NCI-H128 (cell line): ENCODE measurements around the gene IL10RA.
"Not testable (repeated sequence)": the region's sequence is repeated elsewhere in the genome, so short reads cannot be mapped to it uniquely, and the experiment has no call there.

Source experiments
- DNase-seq: peaks from one replicate; lab custom pipeline; 2025; ENCODE audit not compliant: unreplicated experiment; lab: John Stamatoyannopoulos, UW

Gene IL10RA

DNA sequence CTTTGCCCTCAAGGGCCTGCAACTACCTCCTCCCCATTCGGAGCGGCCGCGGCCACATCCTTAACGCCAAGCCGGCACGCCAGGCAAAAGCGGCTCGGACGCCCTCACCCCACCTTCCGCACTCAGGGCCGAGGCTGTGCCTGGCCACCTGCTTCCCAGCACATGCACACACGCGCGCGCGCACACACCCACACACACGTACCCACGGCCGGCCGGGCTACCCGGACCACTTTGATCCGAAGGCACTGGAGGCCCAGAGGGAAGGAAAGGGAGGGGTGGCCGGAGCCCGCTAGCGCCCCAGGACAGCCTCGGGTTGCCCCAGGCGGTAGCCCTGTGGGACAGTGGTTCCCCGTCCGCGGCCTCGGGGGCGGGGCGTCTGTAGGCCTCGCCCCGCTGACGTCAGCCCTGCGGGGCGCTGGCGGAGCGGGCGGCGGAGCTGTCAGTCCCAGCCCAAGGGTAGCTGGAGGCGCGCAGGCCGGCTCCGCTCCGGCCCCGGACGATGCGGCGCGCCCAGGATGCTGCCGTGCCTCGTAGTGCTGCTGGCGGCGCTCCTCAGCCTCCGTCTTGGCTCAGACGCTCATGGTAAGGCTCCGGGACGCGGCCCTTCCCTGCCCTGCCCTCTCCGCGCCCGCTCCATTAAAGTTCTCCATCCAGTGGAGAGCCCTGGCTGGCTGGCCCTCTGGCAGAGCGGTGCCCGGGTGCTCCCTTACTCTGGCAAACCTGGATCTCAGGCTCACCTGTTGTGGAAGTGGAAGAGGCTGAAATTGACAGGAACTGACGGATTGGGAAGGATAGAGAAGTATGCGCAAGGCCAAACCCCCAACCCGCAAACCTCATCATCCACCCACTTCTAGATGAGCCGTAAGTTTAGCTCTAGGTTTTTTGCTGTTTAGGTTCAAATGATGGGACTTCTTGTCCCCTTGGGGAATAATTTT lies at the start of gene IL10RA:
TSS of gene IL10RA (plus strand) at position 442 of the 935 bp plus-strand sequence. CDS start at position 516, 74 bp downstream.
- DNase-seq, result peak; percentile 12

- DNase-seq, result no peak
Observed at GRCh38 chr11:117936973-117937372, 49.2 kb upstream of the IL10RA start.

DNA sequence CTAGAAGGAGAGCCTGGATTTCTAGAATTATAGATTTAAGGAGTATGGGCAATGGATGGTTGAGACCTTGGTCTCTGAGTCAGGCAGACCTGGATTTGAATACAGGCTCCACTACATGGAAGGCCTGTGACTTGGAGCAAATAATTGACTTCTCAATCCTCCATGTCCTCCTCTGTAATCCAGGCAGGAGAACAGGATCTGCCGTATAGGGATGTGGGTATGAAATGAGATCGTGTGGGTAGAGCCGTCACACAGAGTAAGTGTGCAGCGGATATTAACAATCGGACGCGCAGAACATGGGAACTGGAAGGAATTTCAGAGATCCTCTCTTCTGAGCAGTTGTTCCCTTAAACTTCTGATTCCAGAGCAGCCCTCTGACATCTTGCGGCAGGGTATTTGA lies 45.5 kb upstream of the IL10RA start:
- no peak for DNase-seq

- DNase-seq, result no peak
Observed at GRCh38 chr11:117941163-117941707, 45.0 kb upstream of the IL10RA start.

DNA sequence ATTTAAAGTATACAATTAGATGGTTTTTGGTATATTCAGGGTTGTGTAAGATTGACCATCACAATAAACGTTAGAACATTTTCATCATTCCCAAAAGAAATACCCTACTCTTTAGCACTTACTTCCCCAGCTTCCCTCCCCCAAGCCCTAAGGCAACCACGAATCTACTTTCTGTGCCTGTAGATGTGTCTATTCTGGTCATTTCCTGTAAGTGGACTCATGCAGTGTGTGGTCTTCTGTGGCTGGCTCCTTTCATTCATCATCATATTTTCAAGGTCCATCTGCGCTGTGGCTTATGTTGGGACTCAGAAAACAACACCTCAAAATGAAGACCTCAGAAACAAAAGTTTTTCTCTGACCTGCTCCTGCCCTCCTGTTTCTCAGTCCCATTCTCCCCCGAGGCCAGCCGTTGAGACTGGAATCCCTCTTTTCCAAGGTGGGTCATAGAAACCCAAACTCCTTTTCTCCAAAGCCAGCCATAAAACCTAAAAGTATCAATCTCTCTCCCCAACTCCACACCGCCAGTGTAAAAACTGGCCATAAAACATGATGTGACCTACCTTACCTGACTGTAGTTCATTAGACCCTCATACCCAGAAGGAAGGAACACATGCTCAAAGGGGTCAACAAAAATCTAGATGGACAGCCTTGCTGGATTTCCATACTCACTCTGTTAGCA lies 44.1 kb upstream of the IL10RA start:
- no peak for DNase-seq

- no peak for DNase-seq
Observed at GRCh38 chr11:117944554-117944953, 41.6 kb upstream of the IL10RA start.

GRCh38 chr11:117945047-117945810 lies 41.0 kb upstream of the IL10RA start:
- no peak for DNase-seq

DNA sequence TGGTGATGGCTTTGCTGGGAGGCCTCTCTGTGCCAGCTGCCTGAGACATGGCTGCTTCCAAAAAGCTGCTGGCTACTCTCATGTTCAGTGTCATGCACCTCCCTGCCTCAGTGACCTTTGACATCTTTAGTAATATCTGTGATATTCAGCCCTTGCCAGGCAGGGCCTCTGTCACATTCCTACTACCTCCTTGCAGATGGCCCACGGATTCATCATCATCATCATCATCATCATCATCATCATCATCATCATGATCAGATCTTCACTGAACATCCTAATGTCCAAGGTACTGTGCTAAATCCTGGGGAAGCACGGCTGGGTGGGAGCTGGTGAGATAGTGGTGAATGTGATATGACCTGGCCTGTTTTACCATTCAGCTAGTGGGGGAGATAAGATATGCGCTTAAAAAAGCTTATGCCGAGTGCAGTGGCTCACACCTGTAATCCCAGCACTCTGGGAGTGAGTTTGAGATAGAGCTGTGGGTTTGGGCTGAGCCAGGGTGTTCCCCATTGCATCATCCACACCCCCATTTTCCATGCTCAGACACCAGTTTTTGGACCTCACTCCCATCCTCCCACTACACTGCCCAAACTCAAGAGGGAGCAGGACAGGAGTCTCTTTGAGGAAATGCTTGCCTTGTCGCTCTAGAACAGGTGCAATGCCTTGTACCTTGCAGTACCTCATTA lies 39.9 kb upstream of the IL10RA start:
- DNase-seq, result no peak

DNA sequence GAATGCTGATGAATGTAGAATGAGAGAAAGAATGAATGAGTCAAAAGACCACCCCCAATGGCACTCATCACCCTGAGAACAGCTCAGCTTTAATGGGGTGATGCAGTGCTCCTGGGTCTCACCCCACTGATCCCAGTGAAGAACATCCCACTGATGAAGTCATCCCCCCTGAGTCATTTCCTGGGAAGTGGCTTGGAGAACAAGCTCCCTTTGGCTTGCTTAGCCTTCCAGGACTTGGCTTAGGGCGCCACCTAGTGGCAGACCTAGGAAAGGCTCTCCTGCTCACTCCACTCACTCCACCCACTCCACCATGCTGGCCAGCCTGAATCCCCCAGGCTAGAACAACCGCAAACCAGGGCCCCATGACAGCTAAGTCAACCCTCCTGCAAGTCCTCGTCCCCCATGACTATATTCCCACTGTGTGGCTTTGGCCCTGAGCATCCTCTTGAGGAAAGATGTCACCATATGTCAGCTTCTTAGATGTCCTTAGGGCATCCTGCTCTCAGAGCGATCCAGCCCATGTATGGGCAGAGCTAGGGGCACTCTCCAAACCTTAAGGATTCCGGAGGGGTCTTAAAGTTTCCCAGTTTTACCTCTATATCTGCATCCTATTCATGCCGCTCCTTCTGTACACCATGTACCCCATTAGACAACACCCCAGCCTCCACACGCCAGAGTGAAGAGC lies 39.2 kb upstream of the IL10RA start:
- peak; percentile 69 for DNase-seq

DNA sequence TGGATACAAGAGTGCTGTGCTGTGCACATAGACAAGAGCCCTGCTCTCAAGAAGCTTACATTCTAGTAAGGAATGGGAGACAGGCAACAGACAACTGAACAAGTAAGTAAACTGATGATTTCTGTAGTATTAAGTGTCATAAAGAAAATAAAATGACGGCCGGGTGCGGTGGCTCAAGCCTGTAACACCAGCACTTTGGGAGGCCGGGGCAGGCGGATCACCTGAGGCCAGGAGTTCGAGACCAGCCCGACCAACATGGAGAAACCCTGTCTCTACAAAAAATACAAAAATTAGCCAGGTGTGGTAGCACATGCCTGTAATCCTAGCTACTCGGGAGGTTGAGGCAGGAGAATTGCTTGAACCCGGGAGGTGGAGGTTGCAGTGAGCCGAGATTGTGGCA lies 38.4 kb upstream of the IL10RA start:
- not testable (repeated sequence) for DNase-seq

- not testable (repeated sequence) for DNase-seq
Observed at GRCh38 chr11:117948466-117948865, 37.7 kb upstream of the IL10RA start.

GRCh38 chr11:117949062-117949461 lies 37.1 kb upstream of the IL10RA start:
- no peak for DNase-seq

DNA sequence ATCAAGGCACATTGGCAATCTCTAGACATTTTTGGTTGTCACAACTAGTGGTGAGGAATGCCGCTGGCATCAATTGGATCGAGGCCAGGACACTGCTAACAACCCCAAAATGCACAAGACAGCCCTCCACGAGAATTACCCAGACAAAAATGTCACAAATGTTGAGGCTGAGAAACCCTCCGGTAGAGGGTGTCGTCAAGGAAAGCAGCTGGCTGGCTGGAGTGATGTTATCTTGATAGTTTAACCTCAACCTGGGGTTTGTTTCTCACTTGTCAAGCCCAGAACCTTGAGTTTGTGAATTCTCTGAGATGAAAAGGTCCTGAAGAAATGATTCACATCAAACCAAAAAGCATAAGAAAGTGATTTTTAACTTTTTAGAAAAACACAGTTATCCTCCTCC lies 35.9 kb upstream of the IL10RA start:
- no peak for DNase-seq

GRCh38 chr11:117950993-117951961 lies 34.9 kb upstream of the IL10RA start:
- no peak for DNase-seq

DNA sequence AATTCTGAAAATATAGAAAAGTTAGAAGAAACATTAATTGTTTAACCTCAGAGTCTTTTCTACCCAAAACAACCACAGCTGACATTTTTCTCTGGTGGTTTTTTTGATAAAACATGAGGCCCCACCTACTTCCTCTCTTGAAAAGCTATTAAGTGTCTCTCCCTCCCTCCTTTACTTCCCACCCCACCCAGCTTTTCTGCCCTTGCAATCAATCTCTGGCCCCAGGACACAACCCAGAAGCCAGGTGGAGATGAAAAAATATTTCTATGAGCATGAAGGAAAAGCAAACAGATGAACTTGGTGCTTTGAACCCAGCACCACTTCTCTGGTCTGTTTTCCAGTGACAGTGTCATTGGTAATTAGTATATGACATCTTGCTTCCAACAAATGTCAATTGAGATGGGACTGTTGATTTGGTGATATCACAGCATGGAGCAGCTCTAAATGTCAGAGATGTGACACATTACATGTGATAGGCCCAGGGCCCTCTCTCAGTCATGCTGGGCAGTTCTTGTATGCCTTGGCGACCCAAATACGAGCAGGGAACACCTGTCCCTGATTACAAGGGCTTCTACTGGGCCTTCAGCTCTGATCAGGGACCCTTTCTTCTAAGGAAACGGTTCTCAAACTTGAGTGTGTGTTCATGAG lies 33.0 kb upstream of the IL10RA start:
- DNase-seq, result no peak

GRCh38 chr11:117958949-117959348 lies 27.2 kb upstream of the IL10RA start:
- DNase-seq, result no peak

DNA sequence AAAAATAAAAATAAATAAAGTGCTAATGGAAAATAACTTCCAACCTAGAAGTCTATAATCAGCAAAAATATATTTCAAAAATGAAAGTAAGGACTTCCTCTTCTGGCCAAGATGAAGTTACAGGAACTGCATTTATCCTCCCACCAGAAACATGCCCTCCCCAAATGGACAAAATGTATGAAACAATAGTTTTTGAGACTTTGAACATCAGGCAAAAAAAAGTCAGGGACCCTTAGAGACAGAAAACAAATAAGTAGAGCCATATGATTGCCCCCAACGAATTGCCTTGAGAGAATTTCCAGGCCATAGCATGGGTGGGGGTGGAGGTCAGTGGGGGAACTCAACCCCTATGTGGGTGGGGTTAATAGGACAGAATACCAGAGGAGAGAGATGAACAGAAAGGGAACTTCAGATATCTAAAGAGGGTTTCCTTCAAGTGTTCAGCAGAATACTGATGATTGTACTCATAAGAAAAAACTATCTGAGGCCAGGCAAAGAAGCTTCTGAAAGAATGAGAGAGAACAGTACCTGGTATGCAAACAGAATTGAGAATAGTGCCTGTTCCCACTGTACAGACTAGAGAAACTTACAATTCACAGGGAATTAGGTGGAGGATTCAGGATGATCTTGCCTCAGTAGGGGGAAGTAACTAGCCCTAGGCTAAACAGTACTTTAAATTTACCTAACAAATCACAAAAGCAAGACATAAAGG lies 26.6 kb upstream of the IL10RA start:
- no peak for DNase-seq

GRCh38 chr11:117960406-117960805 lies 25.8 kb upstream of the IL10RA start:
- DNase-seq, result no peak
